ENCODE measurements around the gene AOPEP.

AOPEP gene

DNA sequence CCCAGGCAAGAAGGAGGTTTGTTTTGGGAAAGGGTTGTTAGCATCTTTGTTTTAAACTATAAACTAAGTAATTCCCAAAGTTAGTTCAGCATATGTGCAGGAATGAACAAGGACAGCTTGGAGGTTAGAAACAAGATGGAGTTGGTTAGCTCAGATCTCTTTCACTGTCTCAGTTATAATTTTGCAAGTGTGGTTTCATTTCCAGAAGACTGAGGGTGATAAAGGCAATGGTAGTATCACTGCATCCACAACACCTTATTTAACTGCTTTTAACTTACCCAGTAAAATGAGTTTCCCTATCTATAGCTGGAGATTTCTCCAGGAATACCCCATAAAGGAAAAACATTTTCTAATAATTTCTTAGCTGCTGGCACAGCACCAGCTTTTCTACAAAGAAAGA, 152.7 kb downstream of the AOPEP start:
- no peak overlapping the region for H3K27ac ChIP-seq
- no peaks in the 10 kb centered on the region for H3K9me3 ChIP-seq
- H3K9ac ChIP-seq: no peak overlapping the region
- no peak overlapping the region for H3K4me3 ChIP-seq
- 0 out of 2 replicates have a peak, but pooled peaks cover 5% of the 10 kb centered on the region for H3K36me3 ChIP-seq
- no peak overlapping the region for H3K4me2 ChIP-seq
- TF ChIP-seq Cebpa-rat (IDR thresholded peaks at IDR 0.05): no peak
- peaks cover 22% of the 10 kb centered on the region for H3K4me1 ChIP-seq
- no peaks in the 10 kb centered on the region for H3K27me3 ChIP-seq
- no peaks in the 10 kb centered on the region for H4K20me1 ChIP-seq

DNA sequence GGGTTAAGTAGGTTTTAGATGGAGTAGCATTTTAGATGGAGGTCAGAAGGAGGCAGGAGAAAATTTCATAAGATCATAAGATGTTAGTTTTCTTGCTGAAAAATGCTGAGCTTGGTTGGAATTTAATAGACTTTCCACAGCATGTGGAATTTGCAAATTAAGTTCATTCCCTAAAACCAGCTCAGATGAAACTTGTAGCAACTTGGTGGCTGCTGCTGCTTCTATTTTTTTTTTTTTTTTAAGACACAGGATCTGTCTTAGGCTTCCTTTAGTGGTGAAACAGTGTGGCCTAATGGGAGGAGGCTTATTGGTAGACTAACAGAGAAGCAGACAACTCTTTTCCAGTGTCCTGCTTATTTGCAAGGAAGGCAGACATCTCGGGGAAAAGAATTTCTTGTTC, 154.5 kb downstream of the AOPEP start:
- Histone ChIP-seq H3K27ac (no peak overlapping the region), H3K9ac (no peak overlapping the region), H3K9me3 (no peaks in the 10 kb centered on the region), H3K27me3 (no peaks in the 10 kb centered on the region), H4K20me1 (no peaks in the 10 kb centered on the region), H3K36me3 (0 out of 2 replicates have a peak, but pooled peaks cover 7% of the 10 kb centered on the region), H3K4me1 (peaks cover 15% of the 10 kb centered on the region), H3K4me3 (no peak overlapping the region), H3K4me2 (no peak overlapping the region)
- TF ChIP-seq Cebpa-rat (IDR thresholded peaks at IDR 0.05): no peak

DNA sequence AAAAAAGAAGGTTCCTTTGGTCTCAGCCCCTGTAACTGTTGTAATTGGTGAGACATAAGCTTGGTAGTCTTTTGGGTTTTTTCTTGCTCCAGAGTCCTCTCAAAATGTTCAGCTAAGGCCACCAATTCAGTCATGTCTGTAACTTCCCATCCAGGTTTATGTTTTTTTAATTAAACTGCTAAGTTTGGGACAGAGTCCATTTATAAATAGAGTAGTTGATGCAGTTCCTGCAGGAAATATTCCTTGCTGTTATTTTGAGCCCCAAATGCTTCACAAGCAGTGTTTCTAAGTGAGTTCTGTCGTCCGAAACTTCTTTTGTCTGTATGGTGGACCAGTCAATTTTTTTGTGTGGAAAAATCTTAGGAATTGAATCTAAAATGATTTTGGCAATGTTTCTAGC, 155.0 kb downstream of the AOPEP start:
- H3K9ac ChIP-seq: no peak overlapping the region
- H4K20me1 ChIP-seq: no peaks in the 10 kb centered on the region
- TF ChIP-seq Cebpa-rat (IDR thresholded peaks at IDR 0.05): no peak
- H3K27ac ChIP-seq: no peak overlapping the region
- H3K27me3 ChIP-seq: no peaks in the 10 kb centered on the region
- 0 out of 2 replicates have a peak, but pooled peaks cover 7% of the 10 kb centered on the region for H3K36me3 ChIP-seq
- peaks cover 15% of the 10 kb centered on the region for H3K4me1 ChIP-seq
- H3K9me3 ChIP-seq: no peaks in the 10 kb centered on the region
- peak overlapping the region; percentile 15; the same call in 1 of the 2 replicates for H3K4me2 ChIP-seq
- H3K4me3 ChIP-seq: no peak overlapping the region

DNA sequence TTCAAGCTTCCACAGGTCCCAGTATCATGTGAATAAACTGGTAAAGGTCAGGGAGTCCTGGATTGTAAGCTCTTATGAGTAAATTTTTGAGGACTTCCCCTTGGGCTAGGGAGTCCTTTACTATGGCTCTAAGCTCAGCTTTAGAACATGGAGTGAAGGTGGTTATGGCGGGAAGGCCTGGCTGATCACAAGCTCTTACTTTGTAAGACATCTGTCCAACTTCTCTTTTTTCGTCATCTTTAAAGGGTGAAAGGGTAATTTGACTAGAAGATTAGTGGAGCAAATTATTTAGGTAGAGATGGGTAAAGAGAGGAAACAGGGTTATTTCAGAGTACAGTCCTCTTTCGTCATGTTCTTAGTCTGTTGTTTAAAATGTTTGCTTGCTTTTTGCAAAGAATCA, 155.4 kb downstream of the AOPEP start:
- H3K36me3 ChIP-seq: 0 out of 2 replicates have a peak, but pooled peaks cover 7% of the 10 kb centered on the region
- no peak overlapping the region for H3K27ac ChIP-seq
- H4K20me1 ChIP-seq: no peaks in the 10 kb centered on the region
- peaks cover 15% of the 10 kb centered on the region for H3K4me1 ChIP-seq
- no peak overlapping the region for H3K9ac ChIP-seq
- H3K4me2 ChIP-seq: peak overlapping the region; percentile 15; the same call in 1 of the 2 replicates
- no peak overlapping the region for H3K4me3 ChIP-seq
- H3K27me3 ChIP-seq: no peaks in the 10 kb centered on the region
- TF ChIP-seq Cebpa-rat (IDR thresholded peaks at IDR 0.05): no peak
- no peaks in the 10 kb centered on the region for H3K9me3 ChIP-seq

DNA sequence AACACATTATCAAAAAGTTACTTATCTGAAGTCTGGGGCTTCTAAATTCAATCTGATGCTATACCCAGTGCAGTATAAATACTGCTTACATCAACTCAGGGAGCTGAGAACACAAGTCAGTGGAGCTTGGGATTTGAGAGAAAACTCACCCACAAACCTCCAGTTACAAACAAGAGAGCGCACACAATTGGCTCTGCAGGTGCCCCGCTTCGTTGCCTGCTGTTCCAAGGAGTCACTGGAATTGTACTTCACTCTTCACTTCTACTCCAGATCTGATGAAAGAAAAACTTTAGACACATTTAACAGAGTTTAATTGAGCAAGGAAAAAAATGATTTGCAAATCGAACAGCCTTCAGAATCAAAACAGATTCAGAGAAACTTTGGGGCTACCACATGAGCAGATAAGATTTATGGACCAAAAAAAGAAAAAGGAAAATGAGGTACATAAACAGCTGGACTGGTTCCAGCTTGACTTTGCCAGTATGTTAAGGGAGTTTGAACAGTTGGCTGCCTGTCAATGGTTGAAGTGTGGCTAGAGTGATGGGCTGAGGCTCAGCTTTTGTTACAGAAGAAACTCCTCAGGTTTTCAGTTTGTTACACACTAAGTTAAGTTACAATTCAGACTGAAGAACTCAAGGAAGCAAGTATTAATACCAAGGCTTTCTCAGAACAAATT, 156.6 kb downstream of the AOPEP start:
- no peak overlapping the region for H3K4me2 ChIP-seq
- H3K4me1 ChIP-seq: peaks cover 15% of the 10 kb centered on the region
- H3K36me3 ChIP-seq: peaks cover 7% of the 10 kb centered on the region; the same call in 1 of the 2 replicates
- no peaks in the 10 kb centered on the region for H4K20me1 ChIP-seq
- no peak overlapping the region for H3K9ac ChIP-seq
- H3K27ac ChIP-seq: no peak overlapping the region
- H3K27me3 ChIP-seq: no peaks in the 10 kb centered on the region
- no peaks in the 10 kb centered on the region for H3K9me3 ChIP-seq
- H3K4me3 ChIP-seq: no peak overlapping the region
- no peak for TF ChIP-seq Cebpa-rat (IDR thresholded peaks at IDR 0.05)

DNA sequence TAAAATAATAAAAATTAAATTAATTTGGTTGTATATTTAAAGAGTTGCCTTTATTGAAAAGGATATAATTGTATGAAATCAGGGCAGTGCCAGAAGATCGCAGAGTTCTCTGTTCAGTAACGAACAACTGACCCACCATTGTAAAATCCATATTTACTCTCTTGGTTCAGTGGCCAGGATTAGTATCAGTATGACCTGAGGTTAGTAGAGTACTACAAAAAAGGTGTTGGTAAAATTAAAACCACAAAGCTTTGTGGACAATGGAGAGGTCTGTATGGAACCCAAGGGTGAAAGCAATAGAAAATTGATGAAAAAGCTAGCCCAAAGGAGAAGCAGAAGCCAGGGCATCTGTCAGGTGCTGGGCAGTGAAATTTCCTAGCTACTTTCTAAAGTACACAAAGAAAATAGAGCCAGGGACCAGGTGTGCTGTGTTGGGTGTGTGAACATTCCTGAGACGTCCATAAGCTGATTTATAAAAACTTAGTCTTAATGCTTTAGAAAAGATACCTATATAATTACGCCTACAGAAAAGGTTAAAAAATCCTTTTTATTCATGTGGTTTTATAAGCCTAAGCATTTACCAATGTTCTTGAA, 159.5 kb downstream of the AOPEP start:
- H3K27me3 ChIP-seq: no peaks in the 10 kb centered on the region
- H3K4me3 ChIP-seq: no peak overlapping the region
- H3K27ac ChIP-seq: no peak overlapping the region
- H3K9me3 ChIP-seq: peaks cover 16% of the 10 kb centered on the region
- H4K20me1 ChIP-seq: no peaks in the 10 kb centered on the region
- peaks cover 12% of the 10 kb centered on the region for H3K36me3 ChIP-seq
- no peak overlapping the region for H3K9ac ChIP-seq
- peaks cover 15% of the 10 kb centered on the region for H3K4me1 ChIP-seq
- no peak overlapping the region for H3K4me2 ChIP-seq
- no peak for TF ChIP-seq Cebpa-rat (IDR thresholded peaks at IDR 0.05)

DNA sequence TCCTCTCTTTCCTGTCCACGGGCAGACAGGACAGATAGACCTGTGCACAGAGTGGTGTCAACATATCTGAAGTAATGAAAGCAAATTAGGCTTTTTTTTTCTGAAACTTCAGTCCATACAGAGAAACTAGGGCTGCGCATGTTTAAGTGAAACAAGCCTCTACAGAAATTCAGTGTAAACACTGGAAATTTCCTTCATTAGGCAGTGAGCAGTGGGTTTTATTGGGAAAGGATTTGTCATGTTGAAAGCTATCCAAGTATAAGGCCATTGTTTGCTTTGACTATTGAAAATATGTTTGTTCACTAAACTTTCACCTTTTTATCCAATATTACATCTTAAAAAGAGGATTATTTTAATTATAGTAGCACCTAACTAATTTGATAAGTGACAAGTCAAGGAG, 161.2 kb downstream of the AOPEP start:
- no peak overlapping the region for H3K9ac ChIP-seq
- H3K4me2 ChIP-seq: no peak overlapping the region
- no peak overlapping the region for H3K4me3 ChIP-seq
- H3K4me1 ChIP-seq: peaks cover under 1% of the 10 kb centered on the region; the same call in 1 of the 2 replicates
- H3K9me3 ChIP-seq: peaks cover 20% of the 10 kb centered on the region
- no peak for TF ChIP-seq Cebpa-rat (IDR thresholded peaks at IDR 0.05)
- no peaks in the 10 kb centered on the region for H4K20me1 ChIP-seq
- H3K27me3 ChIP-seq: no peaks in the 10 kb centered on the region
- H3K27ac ChIP-seq: no peak overlapping the region
- H3K36me3 ChIP-seq: peaks cover 12% of the 10 kb centered on the region

DNA sequence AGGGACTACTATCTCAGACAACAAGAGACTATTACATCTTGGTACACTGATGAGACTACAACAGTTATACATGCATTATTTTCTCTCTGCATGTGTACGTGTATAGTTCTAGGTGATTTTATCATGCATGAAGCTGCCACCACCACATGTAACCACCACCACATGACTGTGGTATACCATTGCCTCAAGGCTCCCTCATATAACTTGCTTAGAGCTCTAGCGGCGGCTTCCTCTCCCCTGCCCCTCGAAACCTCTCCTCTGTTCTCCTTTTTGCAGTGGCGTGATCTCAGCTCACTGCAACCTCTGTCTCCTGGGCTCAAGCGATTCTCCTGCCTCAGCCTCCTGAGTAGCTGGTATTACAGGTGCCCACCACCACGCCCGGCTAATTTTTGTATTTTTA, 162.3 kb downstream of the AOPEP start:
- no peak overlapping the region for H3K27ac ChIP-seq
- H3K9me3 ChIP-seq: peaks cover 20% of the 10 kb centered on the region
- no peak overlapping the region for H3K9ac ChIP-seq
- peaks cover 12% of the 10 kb centered on the region for H3K36me3 ChIP-seq
- no peaks in the 10 kb centered on the region for H4K20me1 ChIP-seq
- H3K4me2 ChIP-seq: no peak overlapping the region
- H3K27me3 ChIP-seq: no peaks in the 10 kb centered on the region
- no peaks in the 10 kb centered on the region for H3K4me1 ChIP-seq
- no peak for TF ChIP-seq Cebpa-rat (IDR thresholded peaks at IDR 0.05)
- H3K4me3 ChIP-seq: no peak overlapping the region

DNA sequence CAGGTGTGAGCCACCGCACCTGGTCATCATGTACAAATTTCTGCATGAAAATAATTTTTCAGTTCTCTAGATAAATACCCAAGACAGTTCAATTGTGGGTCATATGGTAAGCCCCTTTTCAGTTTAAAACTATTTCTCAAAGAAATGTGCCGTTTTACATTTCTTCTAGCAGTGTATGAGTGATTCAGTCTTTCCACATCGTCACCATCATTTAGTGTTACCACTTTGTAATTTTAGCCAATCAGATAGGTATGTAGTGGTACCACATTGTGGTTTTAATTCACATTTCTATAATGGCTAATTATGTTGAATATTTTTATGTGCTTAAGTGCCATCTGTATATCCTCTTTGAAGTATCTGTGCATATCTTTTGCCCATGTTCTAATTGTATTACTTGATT, 163.1 kb downstream of the AOPEP start:
- H3K9me3 ChIP-seq: peaks cover 20% of the 10 kb centered on the region
- no peaks in the 10 kb centered on the region for H4K20me1 ChIP-seq
- no peaks in the 10 kb centered on the region for H3K27me3 ChIP-seq
- TF ChIP-seq Cebpa-rat (IDR thresholded peaks at IDR 0.05): no peak
- H3K9ac ChIP-seq: no peak overlapping the region
- H3K27ac ChIP-seq: no peak overlapping the region
- H3K4me3 ChIP-seq: no peak overlapping the region
- no peaks in the 10 kb centered on the region for H3K4me1 ChIP-seq
- H3K36me3 ChIP-seq: peaks cover 5% of the 10 kb centered on the region
- H3K4me2 ChIP-seq: no peak overlapping the region

DNA sequence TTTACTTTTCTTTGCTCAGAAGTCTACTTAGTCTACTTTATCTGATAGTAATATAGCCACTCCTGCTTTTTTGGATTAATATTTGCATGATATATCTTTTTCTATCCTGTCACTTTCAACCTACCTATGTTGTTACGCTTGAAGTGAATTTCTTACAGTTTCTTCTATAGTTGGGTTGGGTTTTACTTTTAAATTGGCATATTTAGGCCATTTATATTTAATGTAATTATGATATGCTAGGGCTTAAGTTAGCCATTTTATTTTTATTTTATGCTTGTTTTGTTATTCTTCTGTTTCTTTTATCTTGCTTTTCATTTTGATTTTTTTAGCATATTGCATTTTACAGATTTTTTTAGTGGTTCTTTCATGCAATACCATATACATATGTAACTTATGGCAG, 164.7 kb downstream of the AOPEP start:
- Histone ChIP-seq H3K4me1 (no peaks in the 10 kb centered on the region), H3K9ac (no peak overlapping the region), H4K20me1 (no peaks in the 10 kb centered on the region), H3K4me3 (no peak overlapping the region), H3K4me2 (no peak overlapping the region), H3K36me3 (peaks cover 5% of the 10 kb centered on the region), H3K27me3 (no peaks in the 10 kb centered on the region), H3K27ac (no peak overlapping the region), H3K9me3 (peaks cover 20% of the 10 kb centered on the region)
- no peak for TF ChIP-seq Cebpa-rat (IDR thresholded peaks at IDR 0.05)

Data from BLaER1 (cell line).